ENCODE data around the gene PSMD13. TPM values are rescaled to one million over a fixed set of nuclear protein-coding genes. Genes with fewer than 3 reads are reported as not detected.

Gene PSMD13
- total and polyA plus RNA-seq, 3 experiments from 2014 or later = 218 to 237 (median 235) TPM

- POLR2A ChIA-PET = no interaction called here
- no peak overlapping the region for H3K27ac ChIP-seq (ENCODE audit: low read depth, low read length)
- no peak overlapping the region for H3K4me3 ChIP-seq (ENCODE audit: low read length)
- no peak overlapping the region for H3K4me3 Mint-ChIP-seq
- no peaks in the 10 kb centered on the region for H3K27me3 ChIP-seq (ENCODE audit: insufficient read depth, low read length, poor library complexity, severe bottlenecking)
- CTCF ChIA-PET = interaction anchor here (0.8 to 2.2 kb wide), 3 partner anchors 25 to 109 kb away, joined by 3 to 7 read pairs (median 4); no protein-coding TSS in a partner anchor
- H3K4me1 ChIP-seq (ENCODE audit: insufficient read depth, low read length) = peaks cover 5% of the 10 kb centered on the region
- H3K27me3 Mint-ChIP-seq = no peaks in the 10 kb centered on the region
- H3K36me3 Mint-ChIP-seq = peaks cover 6 to 36% (median 9%) of the 10 kb centered on the region in 3 donors
- H3K27ac Mint-ChIP-seq = no peak overlapping the region
- H3K4me1 Mint-ChIP-seq = peaks cover 7 to 11% (median 7%) of the 10 kb centered on the region in 3 donors
- no peak for DNase-seq
- H3K9me3 ChIP-seq (ENCODE audit: low read length) = no peaks in the 10 kb centered on the region
- no peaks in the 10 kb centered on the region for H3K9me3 Mint-ChIP-seq
- peaks cover 20% of the 10 kb centered on the region for H3K36me3 ChIP-seq (ENCODE audit: insufficient read depth, low read length)
Observed at GRCh38 chr11:255176-255575, 18.4 kb downstream of the PSMD13 start.

DNA sequence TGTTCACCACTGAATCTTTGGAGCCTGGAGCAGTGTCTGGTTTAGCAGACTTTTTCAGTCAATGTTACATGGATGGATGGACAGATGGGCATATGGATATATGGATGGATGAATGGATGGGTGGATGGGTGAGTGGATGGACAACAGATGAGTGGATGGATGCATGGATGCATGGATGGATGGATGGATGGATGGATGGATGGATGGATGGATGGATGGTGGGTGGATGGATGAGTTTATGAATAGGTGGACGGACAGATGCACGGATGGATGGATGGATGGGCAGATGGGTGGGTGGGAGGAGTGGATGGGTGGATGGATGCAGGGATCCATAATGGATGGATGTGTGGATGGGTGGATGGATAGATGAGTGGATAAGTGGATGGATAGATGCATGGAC, 19.0 kb downstream of the PSMD13 start:
- Mint-ChIP-seq H3K27me3 (no peaks in the 10 kb centered on the region), H3K27ac (peak overlapping the region in 1 of 8 donors; percentile 17), H3K9me3 (no peaks in the 10 kb centered on the region), H3K36me3 (peaks cover 2 to 31% (median 9%) of the 10 kb centered on the region in 3 donors), H3K4me3 (no peak overlapping the region), H3K4me1 (peaks cover 4 to 6% (median 5%) of the 10 kb centered on the region in 3 donors)
- Histone ChIP-seq H3K27ac (ENCODE audit: low read depth, low read length) (no peak overlapping the region), H3K4me3 (ENCODE audit: low read length) (no peak overlapping the region), H3K27me3 (ENCODE audit: insufficient read depth, low read length, poor library complexity, severe bottlenecking) (no peaks in the 10 kb centered on the region), H3K9me3 (ENCODE audit: low read length) (no peaks in the 10 kb centered on the region), H3K4me1 (ENCODE audit: insufficient read depth, low read length) (peaks cover 4% of the 10 kb centered on the region), H3K36me3 (ENCODE audit: insufficient read depth, low read length) (peaks cover 17% of the 10 kb centered on the region)
- ChIA-PET POLR2A (no interaction called here), CTCF (interaction anchor here (1.2 to 2.2 kb wide), 2 partner anchors 25 to 108 kb away, joined by 4 to 7 read pairs; no protein-coding TSS in a partner anchor)
- DNase-seq = no peak

- Histone ChIP-seq H3K4me3 (ENCODE audit: low read length) (no peak overlapping the region), H3K4me1 (ENCODE audit: insufficient read depth, low read length) (no peaks in the 10 kb centered on the region), H3K27ac (ENCODE audit: low read depth, low read length) (no peak overlapping the region), H3K27me3 (ENCODE audit: insufficient read depth, low read length, poor library complexity, severe bottlenecking) (no peaks in the 10 kb centered on the region), H3K36me3 (ENCODE audit: insufficient read depth, low read length) (peaks cover 6% of the 10 kb centered on the region), H3K9me3 (ENCODE audit: low read length) (no peaks in the 10 kb centered on the region)
- no peaks in the 10 kb centered on the region for H3K9me3 Mint-ChIP-seq
- no peaks in the 10 kb centered on the region for H3K27me3 Mint-ChIP-seq
- H3K4me1 Mint-ChIP-seq = no peaks in the 10 kb centered on the region
- H3K36me3 Mint-ChIP-seq = peaks cover 0 to 19% (median 3%) of the 10 kb centered on the region in 3 donors
- ChIA-PET POLR2A (no interaction called here), CTCF (no interaction called here)
- no peak for DNase-seq
- no peak overlapping the region for H3K4me3 Mint-ChIP-seq
- H3K27ac Mint-ChIP-seq = no peak overlapping the region
Observed at GRCh38 chr11:256952-257737, 20.4 kb downstream of the PSMD13 start.

- Histone ChIP-seq H3K27me3 (ENCODE audit: insufficient read depth, low read length, poor library complexity, severe bottlenecking) (no peaks in the 10 kb centered on the region), H3K36me3 (ENCODE audit: insufficient read depth, low read length) (peaks cover 5% of the 10 kb centered on the region), H3K9me3 (ENCODE audit: low read length) (no peaks in the 10 kb centered on the region), H3K27ac (ENCODE audit: low read depth, low read length) (no peak overlapping the region), H3K4me3 (ENCODE audit: low read length) (no peak overlapping the region), H3K4me1 (ENCODE audit: insufficient read depth, low read length) (no peaks in the 10 kb centered on the region)
- ChIA-PET POLR2A (no interaction called here), CTCF (interaction anchor here (0.5 to 1.1 kb wide), 2 partner anchors 31 to 261 kb away, joined by 3 to 4 read pairs; no protein-coding TSS in a partner anchor)
- no peaks in the 10 kb centered on the region for H3K27me3 Mint-ChIP-seq
- H3K36me3 Mint-ChIP-seq = peaks cover 0 to 11% (median 0%) of the 10 kb centered on the region in 3 donors
- peak overlapping the region in 1 of 7 donors; percentile 56 for H3K4me3 Mint-ChIP-seq
- no peaks in the 10 kb centered on the region for H3K9me3 Mint-ChIP-seq
- peak overlapping the region in 2 of 8 donors; percentile 22 to 43 for H3K27ac Mint-ChIP-seq
- DNase-seq = no peak
- no peaks in the 10 kb centered on the region for H3K4me1 Mint-ChIP-seq
Observed at GRCh38 chr11:257766-258493, 21.2 kb downstream of the PSMD13 start.

DNA sequence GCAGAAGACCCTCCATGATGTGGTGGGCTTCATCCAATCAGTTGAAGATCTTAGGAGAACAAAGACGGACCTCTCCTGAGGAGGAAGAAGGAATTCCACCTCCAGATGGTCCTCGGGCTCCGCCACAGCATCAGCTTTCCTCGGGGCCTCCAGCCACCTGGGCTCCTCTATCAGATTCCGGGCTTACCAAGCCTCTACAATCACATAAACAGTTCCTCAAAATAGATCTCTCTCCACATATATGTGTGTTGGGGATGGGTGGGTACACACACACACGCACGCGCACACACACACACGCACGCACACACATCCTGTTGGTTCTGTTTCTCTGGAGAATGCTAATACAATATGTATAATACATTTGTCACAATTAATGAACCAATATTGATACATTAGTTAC, 22.6 kb downstream of the PSMD13 start:
- Mint-ChIP-seq H3K27ac (peak overlapping the region in 1 of 8 donors; percentile 29), H3K4me3 (no peak overlapping the region), H3K4me1 (no peaks in the 10 kb centered on the region), H3K9me3 (no peaks in the 10 kb centered on the region), H3K27me3 (no peaks in the 10 kb centered on the region), H3K36me3 (no peaks in the 10 kb centered on the region)
- no peaks in the 10 kb centered on the region for H3K36me3 ChIP-seq (ENCODE audit: insufficient read depth, low read length)
- CTCF ChIA-PET = interaction anchor here (1.1 kb wide), 1 partner anchor 9 kb away, joined by 4 read pairs; no protein-coding TSS in a partner anchor
- H3K4me1 ChIP-seq (ENCODE audit: insufficient read depth, low read length) = no peaks in the 10 kb centered on the region
- H3K27me3 ChIP-seq (ENCODE audit: insufficient read depth, low read length, poor library complexity, severe bottlenecking) = no peaks in the 10 kb centered on the region
- POLR2A ChIA-PET = interaction anchor here (0.8 kb wide), 1 partner anchor 22 kb away, joined by 3 read pairs; no protein-coding TSS in a partner anchor
- H3K4me3 ChIP-seq (ENCODE audit: low read length) = no peak overlapping the region
- no peaks in the 10 kb centered on the region for H3K9me3 ChIP-seq (ENCODE audit: low read length)
- no peak for DNase-seq
- no peak overlapping the region for H3K27ac ChIP-seq (ENCODE audit: low read depth, low read length)

- peaks cover 0 to 3% (median 0%) of the 10 kb centered on the region in 5 donors for H3K9me3 Mint-ChIP-seq
- H3K4me1 Mint-ChIP-seq = peaks cover 2% of the 10 kb centered on the region in 3 donors
- H3K36me3 Mint-ChIP-seq = no peaks in the 10 kb centered on the region
- H3K9me3 ChIP-seq (ENCODE audit: low read length) = no peaks in the 10 kb centered on the region
- no peaks in the 10 kb centered on the region for H3K36me3 ChIP-seq (ENCODE audit: insufficient read depth, low read length)
- no peak overlapping the region for H3K27ac ChIP-seq (ENCODE audit: low read depth, low read length)
- no peak overlapping the region for H3K27ac Mint-ChIP-seq
- ChIA-PET POLR2A (interaction anchor here (0.7 kb wide), 1 partner anchor 56 kb away, joined by 3 read pairs; no protein-coding TSS in a partner anchor), CTCF (interaction anchor here (0.7 to 2.0 kb wide), 6 partner anchors 9 to 189 kb away, joined by 3 to 7 read pairs (median 4); no protein-coding TSS in a partner anchor)
- H3K4me1 ChIP-seq (ENCODE audit: insufficient read depth, low read length) = no peaks in the 10 kb centered on the region
- no peak overlapping the region for H3K4me3 ChIP-seq (ENCODE audit: low read length)
- DNase-seq = no peak
- H3K27me3 Mint-ChIP-seq = no peaks in the 10 kb centered on the region
- H3K4me3 Mint-ChIP-seq = no peak overlapping the region
- no peaks in the 10 kb centered on the region for H3K27me3 ChIP-seq (ENCODE audit: insufficient read depth, low read length, poor library complexity, severe bottlenecking)
Observed at GRCh38 chr11:261624-262023, 24.8 kb downstream of the PSMD13 start.

- peak; percentile 22 to 60 (median 44) for DNase-seq
Observed at GRCh38 chr11:266676-267439, 30.1 kb downstream of the PSMD13 start.

More at GRCh38 chr11:266676-267439, 30.1 kb downstream of the PSMD13 start:
- peaks cover 0 to 3% (median 0%) of the 10 kb centered on the region in 5 donors for H3K9me3 Mint-ChIP-seq
- Histone ChIP-seq H3K4me1 (ENCODE audit: insufficient read depth, low read length) (peaks cover 22% of the 10 kb centered on the region), H3K9me3 (ENCODE audit: low read length) (no peaks in the 10 kb centered on the region), H3K27ac (ENCODE audit: low read depth, low read length) (no peak overlapping the region), H3K36me3 (ENCODE audit: insufficient read depth, low read length) (no peaks in the 10 kb centered on the region), H3K4me3 (ENCODE audit: low read length) (no peak overlapping the region), H3K27me3 (ENCODE audit: insufficient read depth, low read length, poor library complexity, severe bottlenecking) (no peaks in the 10 kb centered on the region)
- ChIA-PET POLR2A (interaction anchor here (0.6 to 3.9 kb wide), 12 partner anchors 13 to 140 kb away, joined by 3 to 71 read pairs (median 8); partner anchors contain the start of genes BET1L, NLRP6, PGGHG and PSMD13), CTCF (interaction anchor here (1.2 to 4.3 kb wide), 9 partner anchors 14 to 184 kb away, joined by 4 to 49 read pairs (median 5); partner anchors contain the start of genes BET1L, NLRP6, PGGHG and PTDSS2)
- H3K27ac Mint-ChIP-seq = peak overlapping the region; percentile 79 to 97 (median 90)
- H3K4me3 Mint-ChIP-seq = peak overlapping the region; percentile 73 to 87 (median 79)
- peaks cover 30 to 41% (median 31%) of the 10 kb centered on the region in 3 donors for H3K4me1 Mint-ChIP-seq
- peaks cover 0 to 4% (median 0%) of the 10 kb centered on the region in 3 donors for H3K36me3 Mint-ChIP-seq
- H3K27me3 Mint-ChIP-seq = peaks cover 0 to 2% of the 10 kb centered on the region in 2 donors

All from CD8-positive, alpha-beta memory T cell (primary cell).